GM23248 (cell line): ENCODE results near the gene CRB1.

ENCODE experiments used
- EZH2 ChIP-seq: fragments of 200-600 bp; sonication (generic); IDR thresholded peaks from 2 replicates; pipeline ENCODE4 v1.6.1; 2018; ENCODE audit warnings: antibody characterized with exemption, mild to moderate bottlenecking; ENCODE audit not compliant: insufficient read depth, poor library complexity, severe bottlenecking
- EZH2phosphoT487 ChIP-seq: fragments of 200-600 bp; sonication (generic); IDR thresholded peaks from 2 replicates; pipeline ENCODE4 v1.6.1; 2018; ENCODE audit warnings: antibody characterized with exemption, moderate library complexity, mild to moderate bottlenecking, low read depth; ENCODE audit not compliant: insufficient read depth

- TF ChIP-seq EZH2 (no peak), EZH2phosphoT487 (no peak)
Measured at GRCh38 chr1:197351821-197352440, 83.9 kb downstream of the CRB1 start.
